Thyroid gland (tissue), 4 donors: ENCODE results near the gene CEP83.

ENCODE experiments used
- CTCF ChIP-seq, 6 experiments: fragments of 200-600 bp in 3 of 6; fragments of 450-650 bp in 3 of 6; sonication (generic) in 3 of 6; IDR thresholded peaks; one replicate each; pipeline ENCODE4 v1.5.1; 2016 to 2019; ENCODE audit warnings: antibody characterized with exemption in 6 of 6, mild to moderate bottlenecking in 2 of 6, inconsistent platforms in 1 of 6, moderate library complexity in 1 of 6
- POLR2A ChIP-seq, 2 donors: fragments of 450-650 bp; IDR thresholded peaks; one replicate each; pipeline ENCODE4 v1.6.1; 2017; ENCODE audit warnings: antibody characterized with exemption in 2 of 2, mild to moderate bottlenecking in 2 of 2, moderate library complexity in 1 of 2

GRCh38 chr12:94437303-94437702 lies 22.4 kb downstream of the CEP83 start:
- TF ChIP-seq POLR2A (IDR thresholded peaks at IDR 0.05), result no peak
- no peak for TF ChIP-seq CTCF (IDR thresholded peaks at IDR 0.05)
